Measurements from ENCODE around the gene CYREN. TPM values are rescaled to one million over a fixed set of nuclear protein-coding genes. Genes with fewer than 3 reads are reported as not detected.

Gene CYREN
- 10 to 100 TPM; 13.9 to 29.0 (median 21.0) TPM for total RNA-seq
- polyA plus RNA-seq: 10 to 100 TPM; 25.2 to 28.2 TPM

GRCh38 chr7:135170274-135170997 lies at the start of gene CYREN:
Gene CYREN (minus strand): TSS chr7:135170707. CDS start chr7:135168922, 1,785 bp downstream.
- peak within 1 kb of the TSS; percentile 95 to 99 (median 96) for H3K27ac ChIP-seq
- 0% methylated on average over 45 to 77 of the region's 77 CpGs for WGBS, 2 donors
- TF ChIP-seq CTCF (IDR thresholded peaks at IDR 0.05): peak in 2 of 4 donors; percentile 38 to 41
- peaks cover 0 to 21% (median 0%) of the 10 kb centered on the region in 3 donors for H3K36me3 ChIP-seq
- peak within 1 kb of the TSS; percentile 79 to 97 (median 93) for H3K4me3 ChIP-seq
- no peaks in the 10 kb centered on the region for H3K9me3 ChIP-seq
- peaks cover 5 to 18% (median 13%) of the 10 kb centered on the region in 3 donors for H3K4me1 ChIP-seq
- peak; percentile 94 to 98 (median 96) for DNase-seq
- intact Hi-C loops (cut with DNase I): no loop called here
- peak; percentile 94 to 95 (median 95) for ATAC-seq
- no peak for FAIRE-seq
- H3K27me3 ChIP-seq: no peaks in the 10 kb centered on the region

- H3K27ac ChIP-seq: peak overlapping the region; percentile 9 to 69 (median 46)
- no peaks in the 10 kb centered on the region for H3K36me3 ChIP-seq
- intact Hi-C loops (cut with DNase I): no loop called here
- no peaks in the 10 kb centered on the region for H3K9me3 ChIP-seq
- DNase-seq (peak in 1 of 6 donors; percentile 63), ATAC-seq (peak; percentile 89 to 96 (median 94)), FAIRE-seq (no peak)
- 22 to 25% methylated on average over 5 of the region's 5 CpGs for WGBS, 2 donors
- H3K4me1 ChIP-seq: peaks cover 12 to 17% (median 13%) of the 10 kb centered on the region in 3 donors
- no peak overlapping the region for H3K4me3 ChIP-seq
- no peak for TF ChIP-seq CTCF (IDR thresholded peaks at IDR 0.05)
- H3K27me3 ChIP-seq: no peaks in the 10 kb centered on the region
These were observed 47.4 kb upstream of the CYREN start for GRCh38 chr7:135217645-135218509.

- FAIRE-seq (no peak), ATAC-seq (no peak), DNase-seq (no peak)
- WGBS, 2 donors: 64 to 69% methylated on average over 3 of the region's 3 CpGs
- Histone ChIP-seq H3K27me3 (no peaks in the 10 kb centered on the region), H3K4me1 (peaks cover 12 to 17% (median 13%) of the 10 kb centered on the region in 3 donors), H3K9me3 (no peaks in the 10 kb centered on the region), H3K27ac (no peak overlapping the region), H3K4me3 (no peak overlapping the region), H3K36me3 (no peaks in the 10 kb centered on the region)
- intact Hi-C loops (cut with DNase I): no loop called here
- no peak for TF ChIP-seq CTCF (IDR thresholded peaks at IDR 0.05)
These were observed 45.2 kb upstream of the CYREN start for GRCh38 chr7:135215698-135216097.

- Histone ChIP-seq H3K27ac (no peak overlapping the region), H3K4me3 (no peak overlapping the region), H3K9me3 (no peaks in the 10 kb centered on the region), H3K36me3 (no peaks in the 10 kb centered on the region), H3K4me1 (peaks cover 12 to 17% (median 13%) of the 10 kb centered on the region in 3 donors), H3K27me3 (no peaks in the 10 kb centered on the region)
- DNase-seq: no peak
- 58 to 70% methylated on average over 4 of the region's 4 CpGs for whole genome bisulfite sequencing, 2 donors
- intact Hi-C loops (cut with DNase I): no loop called here
- FAIRE-seq: no peak
- no peak for TF ChIP-seq CTCF (IDR thresholded peaks at IDR 0.05)
- ATAC-seq: no peak
These were observed 44.7 kb upstream of the CYREN start for GRCh38 chr7:135215180-135215579.
